GM18867 (cell line): Measurements from ENCODE around the gene CRIP2.

Experiments used
- ATAC-seq: cut with Tn5 transposase; IDR thresholded peaks from one replicate; pipeline ENCODE4 v1.9.1; 2021; ENCODE audit warnings: mild to moderate bottlenecking, moderate library complexity; ENCODE audit not compliant: unreplicated experiment

CRIP2 gene

GRCh38 chr14:105460616-105461015 is 14.0 kb upstream of the CRIP2 start:
- no peak for ATAC-seq

DNA sequence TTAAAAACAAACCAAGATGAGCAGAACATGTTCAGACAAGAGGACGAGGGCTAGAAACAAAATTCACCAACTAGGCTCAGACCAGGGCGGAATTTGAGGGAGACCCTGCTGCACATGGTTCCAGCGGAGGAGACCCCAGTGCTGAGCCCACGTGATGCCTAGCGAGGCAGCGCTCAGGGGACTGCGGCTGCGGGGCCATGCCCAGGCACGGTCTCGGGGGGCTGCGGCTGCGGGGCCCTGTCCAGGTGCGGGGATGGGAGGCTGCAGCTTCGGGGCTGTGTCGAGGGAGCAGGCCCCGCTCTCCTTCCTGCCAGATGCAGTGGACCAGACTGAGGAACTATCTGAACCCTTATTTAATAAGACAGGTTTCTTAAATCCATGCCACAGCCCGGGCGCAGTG is 12.7 kb upstream of the CRIP2 start:
- ATAC-seq: no peak

DNA sequence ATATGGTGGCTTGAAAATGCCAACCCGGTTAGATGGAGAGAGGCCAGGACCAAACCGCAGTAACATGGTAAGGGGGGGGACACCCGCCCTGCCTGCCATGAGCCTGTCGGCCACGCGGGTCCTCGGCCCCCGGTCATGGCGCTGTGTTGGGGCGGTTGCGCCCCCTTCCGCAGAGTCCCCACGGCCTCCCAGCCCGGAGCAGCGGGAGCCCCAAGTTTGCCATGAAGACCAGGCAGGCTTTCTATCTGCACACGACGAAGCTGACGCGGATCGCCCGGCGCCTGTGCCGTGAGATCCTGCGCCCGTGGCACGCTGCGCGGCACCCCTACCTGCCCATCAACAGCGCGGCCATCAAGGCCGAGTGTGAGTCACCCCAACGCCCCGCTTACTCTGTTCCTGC is 10.1 kb upstream of the CRIP2 start:
- ATAC-seq: no peak

DNA sequence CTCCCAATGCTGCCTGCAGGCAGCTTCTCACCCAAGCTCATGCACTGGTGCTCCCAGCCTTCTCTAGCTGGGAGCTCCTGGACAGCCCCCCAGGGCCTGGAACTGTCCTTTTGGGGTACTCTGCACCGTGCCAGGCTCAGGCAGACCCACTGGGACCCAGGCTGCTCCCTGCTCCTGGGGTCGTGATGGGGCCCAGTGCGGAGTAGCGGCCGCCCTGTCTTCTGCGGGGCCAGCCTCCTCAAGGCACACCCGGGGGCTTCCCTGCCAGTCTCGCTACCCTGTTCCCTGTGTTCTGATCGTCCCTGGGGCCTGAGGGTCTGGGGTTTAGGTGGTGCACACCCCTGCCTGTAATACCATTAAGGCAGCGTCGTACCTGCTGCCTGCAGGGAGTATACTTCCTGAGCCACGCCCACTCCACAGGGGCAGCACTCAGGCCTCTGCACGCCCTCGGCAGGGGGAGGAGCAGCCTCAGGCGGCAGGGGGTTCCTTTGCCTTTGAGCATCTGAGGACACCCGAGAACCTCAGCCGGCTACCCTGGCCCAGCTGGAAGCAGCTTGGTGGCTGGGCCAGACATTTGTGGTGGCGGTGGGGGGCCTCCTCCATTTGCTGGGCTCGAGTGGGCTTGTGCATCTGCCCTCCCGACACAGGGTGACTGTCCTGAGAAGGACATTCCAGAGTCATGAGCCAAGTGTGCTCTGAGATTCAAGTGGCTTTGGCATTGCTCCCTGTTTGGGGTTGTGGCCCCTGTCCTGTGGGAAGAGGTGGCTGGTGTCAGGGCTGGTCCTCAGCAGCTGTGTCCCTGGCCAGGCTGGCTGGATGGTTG is 9.2 kb upstream of the CRIP2 start:
- no peak for ATAC-seq

DNA sequence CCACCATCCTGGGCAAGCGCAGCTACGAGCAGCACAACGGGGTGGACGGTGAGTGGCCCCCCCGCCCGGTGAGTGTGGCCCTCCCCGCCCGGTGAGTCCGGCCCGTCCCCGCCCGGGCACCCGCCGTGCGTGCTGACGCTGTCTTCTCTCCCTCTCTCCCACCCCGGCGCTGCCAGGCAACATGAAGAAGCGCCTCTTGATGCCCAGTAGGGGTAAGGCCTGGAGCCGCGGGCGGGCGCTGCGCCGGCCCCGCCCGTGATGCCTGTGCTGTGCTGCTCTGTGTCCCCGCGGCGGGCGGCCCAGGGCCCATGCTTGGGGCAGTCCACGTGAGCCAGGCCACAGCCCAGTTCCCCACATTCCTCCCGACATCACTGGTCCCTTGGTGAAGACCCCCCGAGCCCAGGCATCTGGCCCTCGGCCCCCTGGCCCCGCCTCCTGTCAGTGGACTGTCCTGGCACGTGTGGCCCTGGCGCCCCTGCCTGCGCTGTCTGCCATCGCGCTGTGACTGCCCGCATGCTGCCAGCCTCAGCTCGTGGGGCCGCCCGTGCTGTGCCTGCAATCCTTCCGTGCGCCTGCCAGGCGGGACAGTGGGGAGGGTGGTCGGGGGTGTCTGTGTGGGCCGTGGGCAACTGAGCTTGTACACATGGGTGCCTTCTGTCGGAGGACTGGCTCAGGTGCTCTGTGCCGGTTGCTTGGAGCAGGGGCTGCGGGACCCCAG is 7.9 kb upstream of the CRIP2 start:
- no peak for ATAC-seq

DNA sequence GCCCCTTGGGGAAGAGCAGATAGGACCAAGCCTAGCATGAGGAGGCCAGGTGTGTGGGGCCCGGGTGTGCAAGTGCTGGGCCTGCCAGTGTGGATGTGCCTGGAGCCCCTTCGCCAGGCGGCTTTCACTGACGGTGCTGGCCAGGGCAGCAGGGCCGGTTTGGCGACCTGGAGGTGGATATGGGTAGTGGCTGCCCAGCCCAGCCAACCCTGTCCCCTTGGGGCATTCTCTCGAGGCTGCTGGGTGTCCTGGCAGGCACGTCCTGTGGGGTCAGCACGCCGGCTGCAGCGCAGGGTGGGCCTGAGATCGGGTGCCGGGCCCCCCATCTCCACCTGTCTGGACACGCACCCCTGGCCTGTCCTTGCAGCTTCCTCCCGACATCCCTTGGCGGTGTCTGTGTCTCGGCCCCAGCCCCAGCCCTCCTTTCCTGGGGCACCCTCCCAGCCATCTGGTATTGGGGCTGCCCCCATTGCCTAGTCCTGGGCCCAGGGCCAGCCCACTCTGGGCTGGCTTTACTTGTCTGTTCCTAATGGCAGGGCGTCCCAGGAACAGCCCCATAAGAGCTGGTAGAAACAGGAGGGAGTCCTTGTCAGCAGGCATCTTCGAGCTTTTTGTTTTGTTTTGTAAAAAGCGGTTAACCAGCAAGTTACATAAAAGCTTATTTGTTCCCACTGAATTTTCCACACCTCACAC is 7.2 kb upstream of the CRIP2 start:
- no peak for ATAC-seq

GRCh38 chr14:105467942-105468471 is 6.6 kb upstream of the CRIP2 start:
- ATAC-seq: no peak

GRCh38 chr14:105468621-105469241 is 5.9 kb upstream of the CRIP2 start:
- no peak for ATAC-seq

- ATAC-seq: no peak
These were observed 4.9 kb upstream of the CRIP2 start for GRCh38 chr14:105469456-105470349.

DNA sequence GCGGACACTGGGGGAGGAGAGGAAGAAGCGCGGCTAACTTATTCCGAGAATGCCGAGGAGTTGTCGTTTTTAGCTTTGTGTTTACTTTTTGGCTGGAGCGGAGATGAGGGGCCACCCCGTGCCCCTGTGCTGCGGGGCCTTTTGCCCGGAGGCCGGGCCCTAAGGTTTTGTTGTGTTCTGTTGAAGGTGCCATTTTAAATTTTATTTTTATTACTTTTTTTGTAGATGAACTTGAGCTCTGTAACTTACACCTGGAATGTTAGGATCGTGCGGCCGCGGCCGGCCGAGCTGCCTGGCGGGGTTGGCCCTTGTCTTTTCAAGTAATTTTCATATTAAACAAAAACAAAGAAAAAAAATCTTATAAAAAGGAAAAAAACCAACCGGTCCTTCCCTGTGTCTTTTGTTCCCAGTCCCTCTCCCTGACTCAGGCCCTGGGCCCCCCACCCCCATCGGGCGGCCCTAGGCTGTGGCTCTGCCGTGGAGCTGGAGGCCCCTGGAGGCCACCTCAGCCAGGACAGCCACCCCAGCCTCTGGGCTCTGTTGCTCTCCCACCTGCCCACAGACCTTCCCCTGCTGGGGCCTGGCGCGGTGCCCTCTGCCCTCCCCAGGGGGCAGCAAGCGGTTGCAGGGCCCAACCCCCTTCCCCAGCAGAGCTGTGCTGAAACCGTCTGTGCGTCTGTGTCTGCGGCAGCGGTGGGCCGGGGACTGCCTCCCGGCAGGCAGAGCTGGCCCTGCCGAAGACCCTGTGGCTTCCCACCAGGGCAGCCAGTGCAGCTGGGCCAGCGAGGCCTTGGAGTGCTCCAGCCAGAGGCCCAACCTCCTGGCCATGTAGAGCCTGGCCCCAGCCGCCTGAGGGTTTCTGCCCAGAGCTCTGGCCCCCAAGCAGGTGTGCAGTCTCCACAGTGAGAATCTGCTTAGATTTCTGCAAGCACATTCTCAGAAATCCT is 4.0 kb upstream of the CRIP2 start:
- ATAC-seq: no peak

GRCh38 chr14:105471297-105471821 is 3.3 kb upstream of the CRIP2 start:
- ATAC-seq: no peak

DNA sequence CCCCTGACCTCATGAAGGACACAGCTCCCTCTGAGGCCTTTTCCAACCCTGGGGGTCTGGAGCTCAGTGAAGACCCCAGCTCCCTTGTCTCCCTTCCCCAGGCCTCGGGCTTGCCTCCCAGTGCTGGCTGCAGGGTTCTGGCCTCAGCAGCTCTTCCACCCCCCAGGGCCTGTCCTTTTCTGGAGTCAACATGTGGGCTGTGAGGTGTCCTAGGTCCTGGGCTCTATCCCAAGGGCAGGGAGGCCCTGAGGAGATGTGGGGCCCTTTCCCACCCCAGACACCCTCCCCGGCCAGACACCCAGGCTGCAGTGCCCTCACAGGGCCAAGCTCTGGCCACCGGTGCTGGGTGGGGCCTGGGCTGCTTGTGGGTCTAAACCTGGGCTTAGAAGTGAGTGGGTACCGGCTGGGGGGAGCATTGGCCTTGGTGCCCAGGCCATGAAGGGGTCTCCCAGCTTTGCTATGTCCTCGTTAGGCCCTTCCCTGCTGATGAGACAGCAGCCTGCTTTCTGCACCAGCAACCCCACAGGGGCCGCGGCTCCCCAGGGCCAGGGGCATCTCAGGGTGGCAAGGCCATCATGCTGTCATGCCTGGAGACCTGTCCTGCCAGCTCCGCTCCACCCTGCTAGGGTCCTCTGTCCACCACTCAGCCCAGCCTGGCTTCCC is 2.7 kb upstream of the CRIP2 start:
- ATAC-seq: no peak

GRCh38 chr14:105472486-105472991 is 2.1 kb upstream of the CRIP2 start:
- ATAC-seq: no peak

GRCh38 chr14:105473033-105473676 is 1.5 kb upstream of the CRIP2 start:
- ATAC-seq: no peak

- no peak for ATAC-seq
These were observed 741 bp upstream of the CRIP2 start for GRCh38 chr14:105473677-105474482.

GRCh38 chr14:105475269-105476096 is 862 bp downstream of the CRIP2 start:
- no peak for ATAC-seq
